Type B pancreatic cell (in vitro differentiated cells): ENCODE data around the gene NEK1. TPM values are rescaled to one million over a fixed set of nuclear protein-coding genes. Genes with fewer than 3 reads are reported as not detected.
A peak's percentile ranks its signal among the peaks of the same experiment; 100 is the strongest.

ENCODE experiments used
- DNase-seq: peaks from one replicate; pipeline ENCODE4 v3.0.0; 2021; ENCODE audit warnings: mixed read lengths; ENCODE audit not compliant: unreplicated experiment; ENCODE audit errors: extremely low spot score
- H3K27ac Mint-ChIP-seq: 2 replicates; pipeline ENCODE4 v1.8.0; 2021; ENCODE audit warnings: mild to moderate bottlenecking, mixed read lengths
- H3K27me3 Mint-ChIP-seq: 2 replicates; pipeline ENCODE4 v1.8.0; 2021; ENCODE audit warnings: mixed read lengths
- H3K36me3 Mint-ChIP-seq: 2 replicates; pipeline ENCODE4 v1.8.0; 2021; ENCODE audit warnings: mixed read lengths
- H3K4me1 Mint-ChIP-seq: one replicate; pipeline ENCODE4 v1.8.0; 2021; ENCODE audit warnings: mixed read lengths; ENCODE audit not compliant: unreplicated experiment
- H3K4me3 Mint-ChIP-seq: 2 replicates; pipeline ENCODE4 v1.8.0; 2021; ENCODE audit warnings: mild to moderate bottlenecking, mixed read lengths
- H3K9me3 Mint-ChIP-seq: 2 replicates; pipeline ENCODE4 v1.8.0; 2021; ENCODE audit warnings: mixed read lengths
- total RNA-seq: library from RNA; stranded (reverse); gene quantifications from 2 replicates; pipeline ENCODE4 v1.2.1, GENCODE V29; 2021; ENCODE audit warnings: low replicate concordance
- TF ChIP-seq, protein P1 (sequence below): fragments of 200-600 bp; sonication (generic); conservative IDR thresholded peaks from 2 replicates; pipeline ENCODE4 v1.5.0; 2021; ENCODE audit warnings: antibody characterized with exemption, mild to moderate bottlenecking

NEK1 gene
- total RNA-seq, 1 donor from 2014 or later = 17.7 TPM

DNA sequence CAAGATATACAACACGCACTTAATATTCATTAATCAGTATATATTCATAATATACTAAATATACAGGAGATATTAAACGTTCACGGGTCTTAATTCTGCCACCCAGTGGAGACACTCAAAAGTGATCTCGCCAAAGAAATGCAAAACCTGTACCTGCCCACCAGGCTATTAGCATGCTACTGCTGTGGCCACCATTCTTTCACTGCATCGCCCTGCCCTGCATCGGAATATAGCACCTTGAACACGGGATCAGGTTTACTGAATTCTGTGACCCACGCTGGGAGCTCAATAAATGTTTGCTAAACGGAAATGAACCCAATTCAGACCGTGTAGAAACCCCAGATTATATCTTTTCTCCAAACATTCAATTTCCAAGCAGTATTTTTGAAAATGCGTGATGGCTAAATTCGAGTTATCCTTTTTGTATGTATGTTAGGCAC, 7.2 kb upstream of the NEK1 start:
- DNase-seq = no peak
- no peaks in the 10 kb centered on the region for H3K36me3 Mint-ChIP-seq

DNA sequence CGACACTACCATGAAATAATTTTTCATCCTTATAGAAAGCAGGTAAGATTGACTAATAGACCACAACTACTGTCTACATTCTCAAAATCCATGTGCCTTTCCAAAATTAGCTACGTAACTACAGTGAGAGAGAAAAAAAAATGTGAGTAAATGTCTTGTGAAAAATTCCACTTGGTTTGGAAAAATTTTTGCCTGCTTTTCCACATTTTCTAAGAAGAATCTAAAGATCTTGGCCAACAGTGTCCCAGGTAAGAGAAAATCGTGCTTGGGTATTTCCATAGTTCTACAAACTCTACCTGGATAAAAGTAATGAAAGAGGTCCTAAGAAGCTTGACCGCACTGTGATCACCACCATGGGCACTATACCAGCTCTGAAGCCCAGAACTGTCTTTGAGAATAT, 6.6 kb upstream of the NEK1 start:
- no peaks in the 10 kb centered on the region for H3K27me3 Mint-ChIP-seq
- H3K9me3 Mint-ChIP-seq = no peaks in the 10 kb centered on the region
- DNase-seq = no peak
- H3K4me3 Mint-ChIP-seq = peak overlapping the region; percentile 99
- H3K36me3 Mint-ChIP-seq = no peaks in the 10 kb centered on the region
- TF ChIP-seq, protein P1, sequence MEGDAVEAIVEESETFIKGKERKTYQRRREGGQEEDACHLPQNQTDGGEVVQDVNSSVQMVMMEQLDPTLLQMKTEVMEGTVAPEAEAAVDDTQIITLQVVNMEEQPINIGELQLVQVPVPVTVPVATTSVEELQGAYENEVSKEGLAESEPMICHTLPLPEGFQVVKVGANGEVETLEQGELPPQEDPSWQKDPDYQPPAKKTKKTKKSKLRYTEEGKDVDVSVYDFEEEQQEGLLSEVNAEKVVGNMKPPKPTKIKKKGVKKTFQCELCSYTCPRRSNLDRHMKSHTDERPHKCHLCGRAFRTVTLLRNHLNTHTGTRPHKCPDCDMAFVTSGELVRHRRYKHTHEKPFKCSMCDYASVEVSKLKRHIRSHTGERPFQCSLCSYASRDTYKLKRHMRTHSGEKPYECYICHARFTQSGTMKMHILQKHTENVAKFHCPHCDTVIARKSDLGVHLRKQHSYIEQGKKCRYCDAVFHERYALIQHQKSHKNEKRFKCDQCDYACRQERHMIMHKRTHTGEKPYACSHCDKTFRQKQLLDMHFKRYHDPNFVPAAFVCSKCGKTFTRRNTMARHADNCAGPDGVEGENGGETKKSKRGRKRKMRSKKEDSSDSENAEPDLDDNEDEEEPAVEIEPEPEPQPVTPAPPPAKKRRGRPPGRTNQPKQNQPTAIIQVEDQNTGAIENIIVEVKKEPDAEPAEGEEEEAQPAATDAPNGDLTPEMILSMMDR = no peak
- H3K4me1 Mint-ChIP-seq = peaks cover 10% of the 10 kb centered on the region
- peak overlapping the region; percentile 100 for H3K27ac Mint-ChIP-seq

More for the DNA sequence above, 7.2 kb upstream of the NEK1 start:
- Mint-ChIP-seq H3K27me3 (no peaks in the 10 kb centered on the region), H3K4me1 (peaks cover 10% of the 10 kb centered on the region), H3K27ac (peak overlapping the region; percentile 100), H3K9me3 (no peaks in the 10 kb centered on the region), H3K4me3 (peak overlapping the region; percentile 99)
- TF ChIP-seq, protein P1 = peak; percentile 71

DNA sequence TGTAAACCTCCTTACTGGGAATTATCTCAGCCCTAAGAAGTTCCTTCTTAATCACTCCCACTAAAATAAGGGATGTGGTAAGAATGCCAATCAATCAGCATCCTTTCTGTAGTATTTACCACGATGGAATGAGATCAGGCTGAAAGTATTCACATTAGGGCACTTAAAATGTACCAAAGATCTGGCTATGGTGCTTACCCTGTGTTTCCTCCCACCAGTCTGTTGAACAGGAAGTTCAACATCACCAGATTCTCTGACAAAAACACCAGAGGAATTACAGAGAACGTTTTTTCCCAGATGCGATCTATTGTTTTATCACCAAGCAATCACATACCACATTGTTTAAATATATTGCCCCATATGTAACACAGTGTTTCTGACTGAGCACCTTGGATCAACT, 5.9 kb upstream of the NEK1 start:
- peak overlapping the region; percentile 99 for H3K4me3 Mint-ChIP-seq
- H3K36me3 Mint-ChIP-seq = no peaks in the 10 kb centered on the region
- H3K27ac Mint-ChIP-seq = peak overlapping the region; percentile 100
- no peak for DNase-seq
- no peaks in the 10 kb centered on the region for H3K9me3 Mint-ChIP-seq
- H3K4me1 Mint-ChIP-seq = peaks cover 5% of the 10 kb centered on the region
- TF ChIP-seq, protein P1 = no peak
- H3K27me3 Mint-ChIP-seq = no peaks in the 10 kb centered on the region

DNA sequence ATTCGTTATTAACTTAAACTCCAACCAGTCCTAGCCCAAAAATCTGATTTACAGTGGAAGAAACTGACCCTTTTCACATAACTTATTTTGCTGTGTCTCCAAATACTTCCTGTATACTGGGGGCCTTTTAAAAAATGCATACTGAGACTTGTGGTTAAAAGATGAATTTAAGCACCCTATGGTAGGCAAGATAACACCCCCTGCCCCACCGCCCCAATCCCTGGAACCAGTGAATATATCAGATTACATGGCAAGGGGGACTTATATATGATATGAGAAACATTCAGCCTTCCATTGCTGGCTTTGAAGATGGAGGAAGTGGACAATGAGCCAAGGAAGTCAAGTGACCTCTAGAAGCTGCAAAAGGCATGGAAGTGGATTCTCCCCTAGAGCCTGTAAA, 4.9 kb upstream of the NEK1 start:
- H3K4me3 Mint-ChIP-seq = no peak overlapping the region
- TF ChIP-seq, protein P1 = no peak
- no peak overlapping the region for H3K27ac Mint-ChIP-seq
- no peak for DNase-seq
- H3K27me3 Mint-ChIP-seq = no peaks in the 10 kb centered on the region
- H3K4me1 Mint-ChIP-seq = no peaks in the 10 kb centered on the region
- H3K36me3 Mint-ChIP-seq = no peaks in the 10 kb centered on the region
- H3K9me3 Mint-ChIP-seq = no peaks in the 10 kb centered on the region

DNA sequence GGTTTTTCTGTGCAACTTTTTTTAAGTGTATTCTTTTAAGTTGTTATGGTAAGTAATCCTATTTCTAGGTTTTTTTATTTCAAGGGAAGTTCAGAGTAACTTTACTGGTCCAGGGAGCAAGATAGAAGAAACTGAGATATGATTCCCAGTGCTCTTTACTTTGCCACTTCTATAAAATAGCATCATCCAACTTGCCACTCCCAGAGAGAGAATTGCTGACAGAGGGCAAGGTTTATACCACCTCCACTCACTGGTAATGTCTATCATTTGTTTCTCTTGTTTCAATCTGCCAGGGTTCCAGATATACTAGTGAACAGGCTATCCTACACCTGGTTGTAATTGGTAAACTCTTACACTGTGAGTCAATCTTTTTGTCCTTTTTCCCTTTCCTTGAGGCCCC, 4.5 kb upstream of the NEK1 start:
- DNase-seq = no peak
- no peak overlapping the region for H3K27ac Mint-ChIP-seq
- no peak overlapping the region for H3K4me3 Mint-ChIP-seq
- H3K9me3 Mint-ChIP-seq = no peaks in the 10 kb centered on the region
- peaks cover 2% of the 10 kb centered on the region for H3K4me1 Mint-ChIP-seq
- H3K36me3 Mint-ChIP-seq = no peaks in the 10 kb centered on the region
- TF ChIP-seq, protein P1 = no peak
- no peaks in the 10 kb centered on the region for H3K27me3 Mint-ChIP-seq
